GM21526 (cell line): ENCODE measurements around the gene PSMB2.

ENCODE experiments used
- ATAC-seq: cut with Tn5 transposase; IDR thresholded peaks from one replicate; pipeline ENCODE4 v1.9.1; 2021; ENCODE audit warnings: moderate library complexity; ENCODE audit not compliant: unreplicated experiment, low FRiP score

Gene PSMB2

GRCh38 chr1:35574125-35574654 is 67.1 kb downstream of the PSMB2 start:
- ATAC-seq: no peak

- no peak for ATAC-seq
These were observed 67.9 kb downstream of the PSMB2 start, which contains the start of gene TFAP2E for GRCh38 chr1:35573198-35574124. Gene TFAP2E, plus strand, starts transcription at chr1:35573314. Its CDS starts 264 bp downstream, at chr1:35573578.

GRCh38 chr1:35572296-35572695 is 69.0 kb downstream of the PSMB2 start:
- ATAC-seq: no peak

GRCh38 chr1:35571263-35571662 is 70.1 kb downstream of the PSMB2 start:
- ATAC-seq: no peak

GRCh38 chr1:35570589-35571137 is 70.7 kb downstream of the PSMB2 start:
- no peak for ATAC-seq

- ATAC-seq: no peak
These were observed 71.4 kb downstream of the PSMB2 start for GRCh38 chr1:35569936-35570335.

- no peak for ATAC-seq
These were observed 72.3 kb downstream of the PSMB2 start for GRCh38 chr1:35568975-35569395.

GRCh38 chr1:35567947-35568558 is 73.3 kb downstream of the PSMB2 start:
- no peak for ATAC-seq

GRCh38 chr1:35565742-35566133 is 75.6 kb downstream of the PSMB2 start:
- no peak for ATAC-seq

- no peak for ATAC-seq
These were observed 76.2 kb downstream of the PSMB2 start for GRCh38 chr1:35564884-35565741.

GRCh38 chr1:35564037-35564883 is 77.1 kb downstream of the PSMB2 start:
- ATAC-seq: no peak

- no peak for ATAC-seq
These were observed 78.2 kb downstream of the PSMB2 start for GRCh38 chr1:35563166-35563565.

- ATAC-seq: no peak
These were observed 79.2 kb downstream of the PSMB2 start for GRCh38 chr1:35561972-35562680.

- ATAC-seq: no peak
These were observed 79.9 kb downstream of the PSMB2 start for GRCh38 chr1:35561297-35561971.

- ATAC-seq: no peak
These were observed 80.8 kb downstream of the PSMB2 start for GRCh38 chr1:35560256-35561225.

- ATAC-seq: no peak
These were observed 81.9 kb downstream of the PSMB2 start for GRCh38 chr1:35559317-35559944.
